Thymus (tissue), 11 donors: ENCODE data around the gene SNX18. TPM values are rescaled to one million over a fixed set of nuclear protein-coding genes. Genes with fewer than 3 reads are reported as not detected.

Source experiments
- DNase-seq, 9 donors: peaks; one replicate each; pipeline ENCODE4 v3.0.0-alpha.2; 2013; ENCODE audit warnings: low spot score in 9 of 9, low read depth in 6 of 9, missing footprints in 1 of 9
- H3K27ac ChIP-seq, 2 donors: one replicate each; pipeline ENCODE4 v1.5.1; 2013; ENCODE audit warnings: control low read depth in 1 of 2, low read depth in 1 of 2, low read length in 1 of 2, mild to moderate bottlenecking in 1 of 2, moderate library complexity in 1 of 2
- H3K27me3 ChIP-seq, 2 donors: one replicate each; pipeline ENCODE4 v1.5.1; 2013; ENCODE audit warnings: low read length in 1 of 2; ENCODE audit not compliant: control insufficient read depth in 2 of 2, insufficient read depth in 1 of 2
- H3K36me3 ChIP-seq, 2 donors: one replicate each; pipeline ENCODE4 v1.5.1; 2013; ENCODE audit warnings: low read length in 1 of 2, mild to moderate bottlenecking in 1 of 2, moderate library complexity in 1 of 2; ENCODE audit not compliant: control insufficient read depth in 2 of 2, insufficient read depth in 2 of 2
- H3K4me1 ChIP-seq, 2 donors: one replicate each; pipeline ENCODE4 v1.5.1; 2013; ENCODE audit warnings: low read length in 2 of 2; ENCODE audit not compliant: control insufficient read depth in 2 of 2, insufficient read depth in 2 of 2
- H3K4me3 ChIP-seq, 2 donors: one replicate each; pipeline ENCODE4 v1.5.1; 2013; ENCODE audit warnings: low read length in 2 of 2, control low read depth in 1 of 2, mild to moderate bottlenecking in 1 of 2
- H3K9me3 ChIP-seq, 2 donors: one replicate each; pipeline ENCODE4 v1.5.1; 2013; ENCODE audit warnings: low read length in 1 of 2, mild to moderate bottlenecking in 1 of 2; ENCODE audit not compliant: control insufficient read depth in 2 of 2, insufficient read depth in 1 of 2
- WGBS: extraction: QIAGEN DNeasy Blood & Tissue Kit; methylation state at CpG from one replicate; pipeline ENCODE4 v1.1.7; 2013; 5-methylcytosine and 5-hydroxymethylcytosine counted together
- polyA plus RNA-seq: library from polyadenylated mRNA; stranded (reverse); fragments of 200-250 nt; gene quantifications from one replicate; pipeline ENCODE4 v1.2.3, GENCODE V29; 2013
- total RNA-seq: library from RNA; stranded (reverse); fragments of 120-200 nt; gene quantifications from one replicate; pipeline ENCODE4 v1.2.4, GENCODE V29; 2013
- donor health status: healthy.

The SNX18 gene
- total and polyA plus RNA-seq, 2 donors = 7.8 to 8.5 TPM

DNA sequence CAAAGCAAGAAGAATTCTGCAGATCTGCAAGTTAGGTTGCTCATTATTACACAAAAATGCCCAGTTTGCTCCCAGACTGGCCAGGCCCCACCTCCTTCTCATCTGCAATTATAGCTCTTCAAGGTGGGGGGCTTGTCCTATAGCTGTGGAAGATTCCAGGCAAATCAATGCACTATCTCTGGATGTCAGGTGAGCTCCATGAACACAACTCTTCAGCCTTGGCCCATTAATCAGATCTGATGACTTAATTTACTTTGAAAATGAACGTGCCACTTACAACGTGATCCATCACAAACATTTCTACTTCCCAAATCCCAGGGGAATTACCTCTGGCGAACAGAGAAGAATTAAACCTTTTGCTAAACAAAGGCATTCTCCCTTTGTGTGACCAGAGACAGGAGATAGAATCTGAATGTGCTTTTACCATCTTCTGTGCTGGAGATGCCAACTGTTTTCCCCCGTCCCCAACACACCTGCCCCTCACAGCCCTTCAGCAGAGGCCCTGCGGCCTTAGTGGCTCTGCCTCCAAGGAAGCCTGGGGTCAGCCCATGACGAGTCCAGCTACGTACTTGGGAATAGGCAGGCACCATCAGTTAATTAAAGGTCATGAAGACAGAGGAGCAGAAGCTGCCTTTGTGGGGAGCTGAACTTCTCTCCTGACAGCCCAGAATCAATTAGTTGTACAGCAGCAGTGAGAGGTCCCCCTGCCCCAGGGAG, 60.5 kb downstream of the SNX18 start:
- Histone ChIP-seq H3K4me1 (no peaks in the 10 kb centered on the region), H3K9me3 (no peaks in the 10 kb centered on the region), H3K27me3 (no peaks in the 10 kb centered on the region), H3K4me3 (no peak overlapping the region), H3K36me3 (no peaks in the 10 kb centered on the region), H3K27ac (no peak overlapping the region)
- no peak for DNase-seq
- 89% methylated on average over 7 of the region's 7 CpGs for WGBS

DNA sequence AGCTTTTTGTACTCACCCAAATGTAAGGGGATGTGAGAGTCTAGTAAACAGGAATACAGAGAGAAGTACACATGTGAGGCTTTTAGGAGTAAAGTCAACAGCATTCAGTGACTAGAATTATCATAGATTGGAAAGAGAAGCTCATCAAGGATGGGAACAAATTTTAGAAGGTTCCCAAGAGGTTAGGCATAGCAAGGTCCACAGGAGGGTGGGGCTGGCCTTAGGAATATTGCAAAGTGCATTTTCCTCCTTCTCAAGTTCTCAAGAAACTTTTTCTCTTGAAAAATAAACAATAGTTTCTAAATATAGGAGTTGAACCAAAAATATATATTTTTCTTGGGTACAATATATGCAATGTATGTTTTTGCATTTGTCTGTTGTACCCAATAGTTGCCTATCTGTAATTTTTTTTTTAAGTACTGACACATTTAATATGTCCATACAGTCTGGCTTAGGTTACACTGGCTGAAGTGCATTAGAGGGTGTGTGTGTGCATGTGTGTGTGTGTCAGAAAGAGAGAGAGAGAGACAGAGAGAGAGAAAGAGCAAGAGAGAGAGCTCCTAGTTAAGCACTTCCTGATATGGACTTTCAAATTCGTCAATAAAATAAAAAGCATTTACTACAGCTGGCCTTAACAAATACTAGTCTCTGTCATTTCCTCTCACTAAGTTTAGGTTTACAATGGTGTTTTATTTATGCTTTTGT, 62.2 kb downstream of the SNX18 start:
- no peaks in the 10 kb centered on the region for H3K36me3 ChIP-seq
- no peaks in the 10 kb centered on the region for H3K27me3 ChIP-seq
- H3K9me3 ChIP-seq = no peaks in the 10 kb centered on the region
- 83% methylated on average over 1 of the region's 1 CpG for WGBS
- DNase-seq = no peak
- no peak overlapping the region for H3K27ac ChIP-seq
- H3K4me3 ChIP-seq = no peak overlapping the region
- no peaks in the 10 kb centered on the region for H3K4me1 ChIP-seq

GRCh38 chr5:54580997-54581811, 63.6 kb downstream of the SNX18 start:
- DNase-seq = no peak
- Histone ChIP-seq H3K4me1 (no peaks in the 10 kb centered on the region), H3K27ac (no peak overlapping the region), H3K4me3 (no peak overlapping the region), H3K9me3 (peaks cover 0 to 2% of the 10 kb centered on the region in 2 donors), H3K27me3 (no peaks in the 10 kb centered on the region), H3K36me3 (no peaks in the 10 kb centered on the region)
- WGBS = 62% methylated on average over 7 of the region's 7 CpGs

GRCh38 chr5:54581831-54582548, 64.4 kb downstream of the SNX18 start:
- 95% methylated on average over 3 of the region's 3 CpGs for WGBS
- no peak overlapping the region for H3K27ac ChIP-seq
- no peaks in the 10 kb centered on the region for H3K27me3 ChIP-seq
- H3K36me3 ChIP-seq = no peaks in the 10 kb centered on the region
- peaks cover 0 to 4% of the 10 kb centered on the region in 2 donors for H3K9me3 ChIP-seq
- no peak for DNase-seq
- H3K4me1 ChIP-seq = no peaks in the 10 kb centered on the region
- H3K4me3 ChIP-seq = no peak overlapping the region

DNA sequence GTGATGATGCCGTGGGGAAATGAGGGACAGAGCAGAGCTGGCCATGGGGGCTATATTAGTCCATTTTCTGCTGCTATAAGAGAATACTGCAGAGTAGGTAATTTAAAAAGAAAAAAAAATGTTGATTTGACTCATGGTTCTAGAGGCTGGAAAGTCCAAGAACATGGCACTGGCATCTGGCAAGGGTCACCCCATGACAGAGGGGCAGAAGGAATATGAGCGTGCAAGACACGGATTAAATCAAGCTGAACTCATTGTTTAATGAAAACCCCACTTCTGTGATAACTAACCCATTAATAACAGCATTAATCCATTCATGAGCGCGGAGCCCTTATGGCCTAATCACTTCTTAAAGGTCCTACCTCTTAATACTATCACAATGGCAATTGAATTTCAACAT, 68.8 kb downstream of the SNX18 start:
- no peak overlapping the region for H3K27ac ChIP-seq
- H3K4me3 ChIP-seq = no peak overlapping the region
- no peaks in the 10 kb centered on the region for H3K27me3 ChIP-seq
- no peaks in the 10 kb centered on the region for H3K36me3 ChIP-seq
- H3K4me1 ChIP-seq = no peaks in the 10 kb centered on the region
- 98% methylated on average over 5 of the region's 5 CpGs for WGBS
- DNase-seq = no peak
- H3K9me3 ChIP-seq = peaks cover 0 to 4% of the 10 kb centered on the region in 2 donors

GRCh38 chr5:54589786-54590185, 72.2 kb downstream of the SNX18 start:
- H3K4me1 ChIP-seq = no peaks in the 10 kb centered on the region
- DNase-seq = no peak
- H3K4me3 ChIP-seq = no peak overlapping the region
- H3K9me3 ChIP-seq = peaks cover 0 to 4% of the 10 kb centered on the region in 2 donors
- H3K27ac ChIP-seq = no peak overlapping the region
- H3K36me3 ChIP-seq = no peaks in the 10 kb centered on the region
- no peaks in the 10 kb centered on the region for H3K27me3 ChIP-seq
- 97% methylated on average over 4 of the region's 4 CpGs for WGBS

DNA sequence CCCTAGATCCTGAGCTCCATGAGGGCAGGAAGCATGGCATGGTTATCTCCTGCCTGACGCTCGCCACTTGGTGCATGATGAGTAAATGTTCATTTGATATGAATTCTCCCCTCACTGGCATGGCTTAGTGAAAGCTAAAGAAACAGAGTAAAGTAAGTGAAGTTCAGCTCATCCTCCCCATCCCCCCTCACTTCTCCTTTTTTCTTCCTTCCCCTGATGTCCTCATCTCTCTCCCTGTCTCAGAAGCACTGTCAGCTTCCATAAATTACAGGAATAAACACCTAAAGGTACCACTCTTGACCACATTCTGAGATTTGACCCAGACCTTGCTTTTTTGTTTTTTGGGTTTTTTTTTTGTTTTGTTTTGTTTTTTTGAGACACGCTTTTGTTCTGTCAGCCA, 73.3 kb downstream of the SNX18 start:
- Histone ChIP-seq H3K27ac (no peak overlapping the region), H3K4me1 (no peaks in the 10 kb centered on the region), H3K27me3 (no peaks in the 10 kb centered on the region), H3K4me3 (no peak overlapping the region), H3K9me3 (peaks cover 0 to 4% of the 10 kb centered on the region in 2 donors), H3K36me3 (no peaks in the 10 kb centered on the region)
- DNase-seq = no peak
- WGBS = 92% methylated on average over 3 of the region's 3 CpGs

GRCh38 chr5:54593779-54594178, 76.2 kb downstream of the SNX18 start:
- Histone ChIP-seq H3K4me3 (no peak overlapping the region), H3K36me3 (no peaks in the 10 kb centered on the region), H3K27ac (no peak overlapping the region), H3K9me3 (no peaks in the 10 kb centered on the region), H3K4me1 (no peaks in the 10 kb centered on the region), H3K27me3 (no peaks in the 10 kb centered on the region)
- no peak for DNase-seq
